Measurements from ENCODE around the gene RGS10.

RGS10 gene

DNA sequence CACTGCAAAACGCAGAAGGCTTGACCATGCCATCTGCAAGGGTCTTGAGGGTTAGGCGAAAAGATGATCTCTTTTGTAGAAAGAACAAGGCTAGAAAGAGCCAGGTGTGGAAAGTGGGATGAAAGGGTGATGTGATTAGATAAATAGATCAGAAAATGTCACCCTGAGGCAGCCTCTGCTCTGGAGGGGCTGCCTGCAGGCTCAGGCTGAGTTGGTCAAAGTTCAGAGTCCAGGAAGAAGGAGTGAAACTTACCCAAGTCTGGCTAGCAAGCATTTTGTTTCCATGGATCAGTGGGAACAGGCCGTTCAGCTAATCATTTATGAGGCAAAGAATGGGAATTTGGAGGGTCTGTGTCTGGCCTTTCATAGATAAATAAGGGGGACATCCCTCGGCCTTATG is 79.7 kb downstream of the RGS10 start:
- no peak for DNase-seq (ENCODE audit: low read depth in 2 of 2)
- TF ChIP-seq, protein P1, sequence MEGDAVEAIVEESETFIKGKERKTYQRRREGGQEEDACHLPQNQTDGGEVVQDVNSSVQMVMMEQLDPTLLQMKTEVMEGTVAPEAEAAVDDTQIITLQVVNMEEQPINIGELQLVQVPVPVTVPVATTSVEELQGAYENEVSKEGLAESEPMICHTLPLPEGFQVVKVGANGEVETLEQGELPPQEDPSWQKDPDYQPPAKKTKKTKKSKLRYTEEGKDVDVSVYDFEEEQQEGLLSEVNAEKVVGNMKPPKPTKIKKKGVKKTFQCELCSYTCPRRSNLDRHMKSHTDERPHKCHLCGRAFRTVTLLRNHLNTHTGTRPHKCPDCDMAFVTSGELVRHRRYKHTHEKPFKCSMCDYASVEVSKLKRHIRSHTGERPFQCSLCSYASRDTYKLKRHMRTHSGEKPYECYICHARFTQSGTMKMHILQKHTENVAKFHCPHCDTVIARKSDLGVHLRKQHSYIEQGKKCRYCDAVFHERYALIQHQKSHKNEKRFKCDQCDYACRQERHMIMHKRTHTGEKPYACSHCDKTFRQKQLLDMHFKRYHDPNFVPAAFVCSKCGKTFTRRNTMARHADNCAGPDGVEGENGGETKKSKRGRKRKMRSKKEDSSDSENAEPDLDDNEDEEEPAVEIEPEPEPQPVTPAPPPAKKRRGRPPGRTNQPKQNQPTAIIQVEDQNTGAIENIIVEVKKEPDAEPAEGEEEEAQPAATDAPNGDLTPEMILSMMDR (IDR thresholded peaks at IDR 0.05; ENCODE audit: low read depth, low read length): no peak
- no peak overlapping the region for H3K4me3 ChIP-seq (replicated peaks in 1 of 2; ENCODE audit: low read depth in 2 of 2, low read length in 2 of 2)

DNA sequence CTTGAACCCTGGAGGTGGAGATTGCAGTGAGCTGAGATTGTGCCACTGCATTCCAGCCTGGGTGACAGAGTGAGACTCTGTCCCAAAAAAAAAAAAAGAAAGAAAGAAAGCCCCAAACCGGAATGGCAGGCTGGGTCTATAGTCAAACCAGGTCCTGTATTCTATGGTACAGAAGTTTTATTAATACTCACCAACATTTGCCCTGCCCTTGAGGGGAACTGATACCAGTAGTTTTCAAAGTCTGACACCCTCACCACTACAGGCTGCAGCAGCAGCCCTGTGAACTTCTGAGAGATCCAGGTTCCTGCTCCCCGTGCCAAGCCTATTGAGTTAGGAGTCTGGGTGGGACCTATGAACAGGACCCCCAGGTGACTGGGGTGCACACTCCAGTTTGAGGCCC is 80.6 kb downstream of the RGS10 start:
- TF ChIP-seq, protein P1 (IDR thresholded peaks at IDR 0.05; ENCODE audit: low read depth, low read length): no peak
- no peak overlapping the region for H3K4me3 ChIP-seq (replicated peaks in 1 of 2; ENCODE audit: low read depth in 2 of 2, low read length in 2 of 2)
- DNase-seq (ENCODE audit: low read depth in 2 of 2): no peak

DNA sequence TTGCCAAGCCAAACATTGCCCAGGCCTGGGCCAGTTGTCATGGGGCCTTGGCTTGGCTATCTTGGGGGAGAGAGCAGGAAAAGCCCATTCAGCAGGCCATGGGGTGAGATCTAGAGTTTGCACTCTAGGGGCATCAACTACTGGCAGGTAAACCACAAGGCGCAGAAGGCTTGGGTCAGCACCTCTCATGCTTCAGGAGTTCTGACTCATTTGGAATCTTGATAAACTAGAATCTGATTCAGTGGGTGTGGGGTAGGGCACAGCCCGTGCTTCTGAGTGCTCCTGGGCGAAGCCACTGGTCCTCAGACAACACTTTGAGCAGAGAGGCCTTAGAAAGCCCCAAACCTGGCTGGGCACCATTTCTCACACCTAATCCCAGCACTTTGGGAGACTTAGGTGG is 81.1 kb downstream of the RGS10 start:
- TF ChIP-seq, protein P1 (IDR thresholded peaks at IDR 0.05; ENCODE audit: low read depth, low read length): no peak
- no peak for DNase-seq (ENCODE audit: low read depth in 2 of 2)
- no peak overlapping the region for H3K4me3 ChIP-seq (replicated peaks in 1 of 2; ENCODE audit: low read depth in 2 of 2, low read length in 2 of 2)

DNA sequence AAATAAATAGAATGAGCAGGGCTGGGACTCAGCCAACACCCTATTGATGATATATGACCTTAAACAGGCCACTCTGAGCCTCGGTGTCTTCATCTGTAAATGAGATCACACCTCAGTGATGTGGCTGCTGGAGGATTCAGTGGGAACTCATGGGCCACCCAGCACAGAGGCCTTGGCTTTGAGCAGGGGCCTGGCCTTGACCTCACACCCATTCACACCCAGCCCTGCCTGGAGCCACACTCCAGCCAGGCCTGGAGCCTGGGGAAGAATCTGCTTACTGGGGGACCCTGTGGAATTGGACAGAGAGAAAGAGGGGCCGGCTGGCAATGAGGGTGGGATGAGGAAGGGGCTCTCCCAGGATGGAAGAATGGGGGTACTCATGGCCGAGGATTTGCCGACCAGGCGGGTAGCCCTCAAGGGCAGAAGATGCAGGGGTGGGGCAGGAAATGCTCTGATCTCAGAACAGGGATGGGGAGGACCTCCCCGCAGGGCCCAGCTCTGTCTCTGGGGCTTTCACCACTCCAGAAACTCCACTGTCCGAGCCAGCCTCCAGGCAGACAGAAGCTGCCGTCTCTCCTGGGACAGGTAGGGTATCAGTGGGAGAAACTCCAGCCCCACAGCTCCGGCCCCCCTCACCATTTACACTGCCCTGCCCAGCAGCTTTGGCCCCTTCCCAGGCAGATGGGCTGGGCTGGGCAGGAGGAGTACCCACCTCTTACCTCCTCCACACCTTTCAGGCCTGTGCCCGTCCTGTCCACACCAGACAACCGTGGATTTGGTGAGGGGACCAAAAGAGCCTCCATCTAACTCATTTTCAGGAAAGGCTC is 81.9 kb downstream of the RGS10 start:
- DNase-seq (ENCODE audit: low read depth in 2 of 2): no peak
- TF ChIP-seq, protein P1 (IDR thresholded peaks at IDR 0.05; ENCODE audit: low read depth, low read length): no peak
- no peak overlapping the region for H3K4me3 ChIP-seq (replicated peaks in 1 of 2; ENCODE audit: low read depth in 2 of 2, low read length in 2 of 2)

DNA sequence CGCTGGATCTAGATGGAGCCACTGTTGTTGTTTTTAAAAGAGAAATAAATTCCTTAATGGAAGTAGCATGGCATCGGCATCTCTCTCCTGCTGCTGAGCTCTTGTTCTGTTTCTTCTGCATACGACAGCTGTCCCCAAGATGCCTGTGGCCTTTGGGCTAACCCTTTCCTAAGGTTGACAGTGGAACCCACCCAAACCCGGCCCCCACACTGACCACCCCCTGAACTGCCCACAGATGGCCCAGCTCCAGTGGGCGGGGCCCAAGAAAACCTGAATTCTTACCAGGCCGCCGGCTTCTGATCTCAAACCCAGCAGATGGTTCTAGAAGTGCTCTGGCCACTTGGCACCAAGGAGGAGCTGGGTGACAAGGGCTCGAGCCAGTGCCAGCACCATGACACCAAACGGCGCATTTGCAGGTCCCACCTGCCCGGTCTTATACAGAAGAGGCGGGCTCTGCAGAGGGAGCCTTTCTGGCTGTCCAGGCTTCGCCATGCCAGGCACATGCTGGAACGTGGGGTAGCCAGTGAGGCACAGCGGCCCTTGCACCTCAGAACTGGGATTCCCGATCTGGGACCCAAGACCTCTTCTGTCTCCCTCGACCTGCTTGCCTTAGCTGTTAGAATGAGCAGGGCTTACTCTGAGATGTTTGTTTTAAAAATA is 82.7 kb downstream of the RGS10 start:
- TF ChIP-seq, protein P1 (IDR thresholded peaks at IDR 0.05; ENCODE audit: low read depth, low read length): no peak
- H3K4me3 ChIP-seq (replicated peaks in 1 of 2; ENCODE audit: low read depth in 2 of 2, low read length in 2 of 2): no peak overlapping the region
- no peak for DNase-seq (ENCODE audit: low read depth in 2 of 2)

DNA sequence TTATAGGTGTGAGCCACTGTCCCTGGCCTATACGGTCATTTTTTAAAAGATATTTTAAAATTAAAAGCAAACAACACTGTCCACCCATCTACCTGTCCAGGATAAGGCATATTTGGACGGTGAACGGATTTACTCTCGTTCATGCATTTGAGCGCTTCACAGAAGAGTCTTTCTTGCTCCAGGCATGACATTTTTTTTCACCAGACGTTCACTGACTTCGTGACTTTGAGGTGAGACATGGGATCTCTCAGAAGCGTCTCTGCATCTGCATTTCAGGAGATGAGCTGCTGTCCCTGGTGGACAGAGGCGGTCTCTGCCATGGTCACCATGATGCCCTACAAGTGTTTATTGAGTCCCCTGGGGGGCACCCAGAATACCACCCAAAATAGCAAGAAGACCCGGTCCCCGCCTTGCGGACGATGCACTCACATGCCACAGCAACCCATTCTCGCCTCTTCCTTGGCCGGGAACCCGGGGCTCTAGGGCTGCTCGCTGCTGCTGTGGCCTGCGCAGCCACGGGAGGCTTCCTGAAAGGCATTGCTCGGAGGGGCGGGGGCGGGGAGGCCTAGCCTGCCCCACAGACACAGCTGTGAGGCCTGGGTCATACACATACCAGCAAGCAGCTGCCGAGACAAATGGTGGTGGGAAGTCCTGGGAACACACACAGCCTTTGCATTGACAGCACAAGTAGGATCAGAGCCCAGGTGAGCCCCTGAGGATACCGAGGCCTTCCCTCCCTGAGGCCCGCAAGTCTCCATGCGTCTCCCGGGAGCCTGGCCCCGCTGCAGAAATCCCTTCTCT is 84.4 kb downstream of the RGS10 start:
- no peak overlapping the region for H3K4me3 ChIP-seq (replicated peaks in 1 of 2; ENCODE audit: low read depth in 2 of 2, low read length in 2 of 2)
- TF ChIP-seq, protein P1 (IDR thresholded peaks at IDR 0.05; ENCODE audit: low read depth, low read length): no peak
- DNase-seq (ENCODE audit: low read depth in 2 of 2): no peak
